Measurements from ENCODE around the gene MLPH. TPM values are rescaled to one million over a fixed set of nuclear protein-coding genes. Genes with fewer than 3 reads are reported as not detected.

The MLPH gene
- total and polyA plus RNA-seq, 2 of the 4 experiments (the other 2 are of a cell fraction) = 13.8 to 21.6 TPM

DNA sequence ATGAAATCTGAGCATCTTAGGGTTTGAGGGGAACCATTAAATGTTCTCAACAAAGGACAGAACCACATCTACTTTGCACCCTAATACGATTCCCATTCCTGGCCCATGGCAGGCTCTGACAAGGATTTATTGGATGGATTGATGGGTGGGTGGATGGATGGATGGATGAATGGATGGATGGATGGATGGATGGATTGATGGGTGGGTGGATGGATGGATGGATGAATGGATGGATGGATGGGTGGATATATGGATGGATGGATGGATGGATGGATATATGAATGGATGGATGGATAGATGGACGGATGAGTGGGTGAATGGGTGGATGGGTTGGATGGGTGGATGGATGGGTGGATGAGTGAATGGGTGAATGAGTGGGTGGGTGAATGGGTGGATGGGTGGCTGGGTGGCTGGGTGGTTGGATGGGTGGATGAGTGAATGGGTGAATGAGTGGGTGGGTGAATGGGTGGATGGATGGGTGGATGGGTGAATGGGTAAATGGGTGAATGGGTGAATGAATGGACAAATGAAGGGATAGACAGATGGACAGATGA is 29.6 kb upstream of the MLPH start:
- peak overlapping the region; percentile 99 for H2AK5ac ChIP-seq (ENCODE audit: low read depth, low read length)
- peaks cover 6 to 29% of the 10 kb centered on the region in 2 experiments; a peak in 3 of 4 replicates for H3K79me1 ChIP-seq (ENCODE audit: low read depth in 1 of 2, low read length in 2 of 2)
- no peaks in the 10 kb centered on the region for H3K9me3 ChIP-seq (ENCODE audit: control insufficient read depth, insufficient read depth, low read length)
- H3K36me3 ChIP-seq (ENCODE audit: control insufficient read depth, insufficient read depth, low read length) = no peaks in the 10 kb centered on the region
- H3K4me3 ChIP-seq (ENCODE audit: insufficient read depth, low read depth, low read length) = no peak overlapping the region
- no peak overlapping the region for H3K9ac ChIP-seq (ENCODE audit: low read depth, low read length)
- H3K56ac ChIP-seq (ENCODE audit: extremely low read depth, insufficient read depth, low read length) = 0 out of 2 replicates have a peak overlapping the region, but pooled peaks have one; percentile 37
- H4K91ac ChIP-seq (ENCODE audit: insufficient read depth, low read depth, low read length) = peak overlapping the region; percentile 93
- H3K14ac ChIP-seq (replicated peaks; ENCODE audit: low read depth, low read length) = peak overlapping the region; percentile 98
- dilution Hi-C loops (cut with HindIII; ENCODE audit: low sequenced_read_pairs, unreplicated experiment) (no loop called here), intact Hi-C loops (cut with micrococcal nuclease) (no loop called here), in situ Hi-C loops (cut with MboI; ENCODE audit: low sequenced_read_pairs) (no loop called here)
- no peaks in the 10 kb centered on the region for H3K27me3 ChIP-seq (ENCODE audit: control insufficient read depth, insufficient read depth, low read length)
- peak overlapping the region; percentile 96 for H2BK15ac ChIP-seq (ENCODE audit: low read depth, low read length)
- H4K8ac ChIP-seq (ENCODE audit: low read depth in 2 of 2, low read length in 2 of 2) = peak overlapping the region; percentile 72 to 81; a peak in 3 of 4 replicates
- no TSS peak for BruUV-seq (replicated peaks)
- TF ChIP-seq MAZ (IDR thresholded peaks at IDR 0.05; ENCODE audit: borderline replicate concordance, low read depth, low read length) (no peak), FOS (IDR thresholded peaks at IDR 0.05; ENCODE audit: low read depth, low read length) (no peak), CEBPB (IDR thresholded peaks at IDR 0.05; ENCODE audit: low read depth, low read length) (no peak), NFE2L2 (IDR thresholded peaks at IDR 0.05; ENCODE audit: low read depth, low read length) (no peak), ELK1 (IDR thresholded peaks at IDR 0.05; ENCODE audit: borderline replicate concordance, low read depth, low read length) (no peak), SMC3 (IDR thresholded peaks at IDR 0.05; ENCODE audit: low read depth, low read length) (no peak), RFX5 (IDR thresholded peaks at IDR 0.05; ENCODE audit: low read depth, low read length) (no peak), MAFK (IDR thresholded peaks at IDR 0.05; ENCODE audit: low read depth, low read length) (no peak), RCOR1 (IDR thresholded peaks at IDR 0.05; ENCODE audit: insufficient replicate concordance, low read length) (no peak), POLR2A (IDR thresholded peaks at IDR 0.05; ENCODE audit: low read depth, low read length) (no peak), CHD1 (IDR thresholded peaks at IDR 0.05; ENCODE audit: low read depth, low read length) (no peak), MXI1 (IDR thresholded peaks at IDR 0.05; ENCODE audit: borderline replicate concordance, low read depth, low read length) (no peak), BHLHE40 (IDR thresholded peaks at IDR 0.05; ENCODE audit: low read depth, low read length) (no peak), RAD21 (IDR thresholded peaks at IDR 0.05; ENCODE audit: low read length) (no peak)
- TF ChIP-seq, protein P1, sequence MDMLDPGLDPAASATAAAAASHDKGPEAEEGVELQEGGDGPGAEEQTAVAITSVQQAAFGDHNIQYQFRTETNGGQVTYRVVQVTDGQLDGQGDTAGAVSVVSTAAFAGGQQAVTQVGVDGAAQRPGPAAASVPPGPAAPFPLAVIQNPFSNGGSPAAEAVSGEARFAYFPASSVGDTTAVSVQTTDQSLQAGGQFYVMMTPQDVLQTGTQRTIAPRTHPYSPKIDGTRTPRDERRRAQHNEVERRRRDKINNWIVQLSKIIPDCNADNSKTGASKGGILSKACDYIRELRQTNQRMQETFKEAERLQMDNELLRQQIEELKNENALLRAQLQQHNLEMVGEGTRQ (IDR thresholded peaks at IDR 0.05; ENCODE audit: low read depth, low read length) = no peak
- TF ChIP-seq, protein P2, sequence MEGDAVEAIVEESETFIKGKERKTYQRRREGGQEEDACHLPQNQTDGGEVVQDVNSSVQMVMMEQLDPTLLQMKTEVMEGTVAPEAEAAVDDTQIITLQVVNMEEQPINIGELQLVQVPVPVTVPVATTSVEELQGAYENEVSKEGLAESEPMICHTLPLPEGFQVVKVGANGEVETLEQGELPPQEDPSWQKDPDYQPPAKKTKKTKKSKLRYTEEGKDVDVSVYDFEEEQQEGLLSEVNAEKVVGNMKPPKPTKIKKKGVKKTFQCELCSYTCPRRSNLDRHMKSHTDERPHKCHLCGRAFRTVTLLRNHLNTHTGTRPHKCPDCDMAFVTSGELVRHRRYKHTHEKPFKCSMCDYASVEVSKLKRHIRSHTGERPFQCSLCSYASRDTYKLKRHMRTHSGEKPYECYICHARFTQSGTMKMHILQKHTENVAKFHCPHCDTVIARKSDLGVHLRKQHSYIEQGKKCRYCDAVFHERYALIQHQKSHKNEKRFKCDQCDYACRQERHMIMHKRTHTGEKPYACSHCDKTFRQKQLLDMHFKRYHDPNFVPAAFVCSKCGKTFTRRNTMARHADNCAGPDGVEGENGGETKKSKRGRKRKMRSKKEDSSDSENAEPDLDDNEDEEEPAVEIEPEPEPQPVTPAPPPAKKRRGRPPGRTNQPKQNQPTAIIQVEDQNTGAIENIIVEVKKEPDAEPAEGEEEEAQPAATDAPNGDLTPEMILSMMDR (conservative IDR thresholded peaks at IDR 0.05; ENCODE audit: low read depth, low read length) = no peak
- H3K18ac ChIP-seq (ENCODE audit: low read depth, low read length) = peak overlapping the region; percentile 99
- H3K9me1 ChIP-seq (ENCODE audit: insufficient read depth, low read length) = peaks cover 34% of the 10 kb centered on the region
- H3K27ac ChIP-seq (ENCODE audit: insufficient read depth, low read length) = peak overlapping the region; percentile 81; the same call in 1 of the 2 replicates
- 100% methylated on average over 1 of the region's 2 CpGs for WGBS, 2 experiments (ENCODE audit: extremely low coverage in 2 of 2, insufficient read length in 1 of 2)
- H3K23ac ChIP-seq (ENCODE audit: low read depth, low read length) = peak overlapping the region; percentile 94
- no peaks in the 10 kb centered on the region for H4K20me1 ChIP-seq (ENCODE audit: insufficient read depth, low read length)
- H2BK120ac ChIP-seq (ENCODE audit: low read depth, low read length) = peak overlapping the region; percentile 98; the same call in 1 of the 2 replicates
- H2AFZ ChIP-seq (replicated peaks; ENCODE audit: low read length, poor library complexity) = no peak overlapping the region
- peaks cover 22% of the 10 kb centered on the region for H3K4me1 ChIP-seq (ENCODE audit: control insufficient read depth, insufficient read depth, low read length)
- H3K4ac ChIP-seq (ENCODE audit: low read depth, low read length) = peak overlapping the region; percentile 98; the same call in 1 of the 2 replicates
- CTCF ChIA-PET = interaction anchor here (2.1 kb wide), 1 partner anchor 8 kb away, joined by 4 read pairs; no protein-coding TSS in a partner anchor
- ATAC-seq (ENCODE audit: low read depth) = no peak
- H4K5ac ChIP-seq (ENCODE audit: low read depth, low read length) = peak overlapping the region; percentile 94
- DNase-seq = no peak
- peak overlapping the region; percentile 91 for H2BK5ac ChIP-seq (ENCODE audit: low read depth, low read length, poor library complexity, severe bottlenecking)
- peak overlapping the region; percentile 98 for H2BK20ac ChIP-seq (ENCODE audit: low read depth, low read length)
- no peak overlapping the region for H3K4me2 ChIP-seq (ENCODE audit: low read depth, low read length)
- POLR2A ChIA-PET (ENCODE audit: unreplicated experiment) = no interaction called here
- no peak overlapping the region for H2AK9ac ChIP-seq (replicated peaks; ENCODE audit: low read depth, low read length, poor library complexity)

Data from IMR-90 (cell line).